ENCODE measurements around the gene KRT2.

The KRT2 gene

DNA sequence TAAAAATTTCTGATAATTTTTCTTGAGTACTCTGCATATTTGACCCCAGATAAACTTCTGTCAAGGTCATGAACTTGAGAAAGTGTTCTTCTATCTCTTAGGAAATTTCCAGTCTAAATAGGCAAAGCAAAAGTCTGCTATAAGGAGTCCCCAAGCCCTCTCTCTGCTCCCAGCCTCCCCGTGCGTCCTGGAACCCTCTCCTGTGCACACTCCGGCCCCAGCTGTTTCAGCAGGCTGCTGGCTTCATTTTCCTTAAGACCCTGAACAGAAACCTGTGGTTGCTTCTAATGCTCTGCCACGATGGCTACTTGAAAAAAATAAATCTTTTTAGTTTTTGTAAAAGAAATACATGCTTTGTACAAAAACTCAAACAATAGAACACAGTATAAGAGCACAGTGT is 14.7 kb downstream of the KRT2 start:
- DNase-seq (ENCODE audit: low read depth) = no peak

- DNase-seq (ENCODE audit: low read depth) = no peak
Measured at GRCh38 chr12:52636592-52637258, 15.3 kb downstream of the KRT2 start.

DNA sequence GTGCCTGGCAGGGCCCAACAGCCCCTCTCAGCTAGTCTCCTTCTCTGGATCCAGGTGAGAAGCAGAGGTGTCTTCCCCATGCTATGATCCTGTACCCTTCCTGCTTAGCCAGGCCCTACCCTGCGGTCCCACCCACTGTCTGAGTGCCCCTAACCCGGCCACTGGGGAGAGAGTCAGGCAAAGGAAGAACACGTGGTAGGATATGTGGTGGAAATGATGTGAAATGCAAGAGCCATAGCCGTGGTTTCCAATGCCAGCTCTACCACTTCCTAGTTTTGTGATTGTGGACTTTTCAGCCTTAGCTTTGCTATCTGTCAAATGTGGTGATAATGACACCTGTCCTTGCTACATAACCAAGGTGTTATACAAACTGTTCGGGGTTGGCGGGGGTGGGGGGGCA is 15.8 kb downstream of the KRT2 start:
- no peak for DNase-seq (ENCODE audit: low read depth)

GRCh38 chr12:52634266-52635056 is 17.6 kb downstream of the KRT2 start:
- no peak for DNase-seq (ENCODE audit: low read depth)

DNA sequence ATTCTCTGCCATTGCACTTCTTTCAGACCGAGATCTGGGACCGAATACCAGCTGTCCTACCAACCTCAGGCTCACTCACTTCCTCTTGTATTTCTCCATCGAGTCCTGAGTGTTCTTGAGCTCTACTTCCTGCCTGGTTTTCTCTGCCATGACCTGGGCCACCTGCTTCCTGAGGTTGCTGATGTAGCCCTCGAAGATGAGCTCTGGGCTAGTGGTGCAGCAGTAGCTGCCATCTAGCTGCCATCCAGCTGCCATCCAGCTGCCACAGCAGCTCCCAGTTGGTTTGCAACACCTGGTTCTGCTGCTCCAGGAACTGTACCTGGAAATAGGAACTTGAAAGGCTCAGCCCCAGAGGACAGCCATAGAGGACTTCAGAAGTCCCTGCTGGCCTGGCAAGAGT is 18.6 kb downstream of the KRT2 start:
- DNase-seq (ENCODE audit: low read depth) = no peak

DNA sequence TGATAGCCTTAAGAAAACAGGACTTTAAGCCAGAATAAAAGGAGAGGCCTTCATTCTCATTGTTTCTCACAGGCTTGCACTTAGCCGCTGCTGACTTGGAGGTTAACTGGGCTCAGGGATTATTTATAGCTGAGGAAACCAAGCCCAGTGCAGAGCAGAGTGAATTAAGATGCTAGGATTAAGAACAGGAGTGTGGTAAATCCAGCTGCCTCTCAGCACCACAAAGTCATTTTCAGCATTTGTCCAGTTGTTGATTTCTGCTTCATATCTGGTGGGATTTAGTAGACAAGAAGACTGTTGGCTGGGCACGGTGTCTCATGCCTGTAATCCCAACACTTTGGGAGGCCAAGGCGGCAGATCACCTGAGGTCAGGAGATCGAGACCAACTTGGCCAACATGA is 19.4 kb downstream of the KRT2 start:
- no peak for DNase-seq (ENCODE audit: low read depth)

DNA sequence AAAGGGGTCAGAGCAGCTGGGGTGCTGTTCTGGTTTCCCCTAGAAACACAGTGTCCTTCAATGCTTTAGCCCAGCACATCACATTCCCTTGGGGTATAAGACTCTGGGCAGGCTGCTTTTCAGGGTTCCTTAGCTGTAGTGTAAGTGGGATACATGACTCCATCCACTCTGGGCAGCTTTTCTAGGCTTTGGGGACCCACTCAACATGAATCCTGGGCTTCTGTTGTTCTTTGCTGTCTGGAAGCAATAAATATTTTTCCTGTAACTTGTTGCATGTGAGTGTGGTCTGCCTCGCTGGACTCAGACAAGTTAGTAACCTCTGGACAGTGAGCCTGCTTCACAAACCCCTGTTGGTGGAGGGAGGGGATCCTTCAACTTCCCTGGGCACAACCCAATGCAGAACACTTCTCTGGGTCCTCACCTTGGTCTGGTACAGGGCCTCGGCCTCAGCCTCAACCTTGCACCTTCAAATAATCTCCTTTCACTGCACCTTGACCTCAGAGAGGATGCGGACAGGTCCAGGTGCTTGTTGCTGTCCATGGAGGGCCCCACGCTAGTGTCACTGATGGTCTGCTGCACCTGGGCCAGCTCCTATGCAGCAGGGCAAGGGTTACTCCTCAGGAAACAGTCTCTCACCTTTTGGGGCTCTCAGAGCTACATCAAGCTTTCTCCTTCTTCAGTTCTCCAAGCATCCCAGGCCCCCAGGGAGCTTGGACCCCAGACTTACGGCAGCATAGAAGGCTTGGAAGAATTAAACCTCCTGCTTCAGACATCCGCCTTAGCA is 20.1 kb downstream of the KRT2 start:
- DNase-seq (ENCODE audit: low read depth) = no peak

GRCh38 chr12:52631264-52631663 is 20.7 kb downstream of the KRT2 start:
- no peak for DNase-seq (ENCODE audit: low read depth)

- no peak for DNase-seq (ENCODE audit: low read depth)
Measured at GRCh38 chr12:52630599-52631200, 21.3 kb downstream of the KRT2 start.

- DNase-seq (ENCODE audit: low read depth) = no peak
Measured at GRCh38 chr12:52630008-52630500, 22.0 kb downstream of the KRT2 start.

GRCh38 chr12:52629281-52630007 is 22.6 kb downstream of the KRT2 start:
- DNase-seq (ENCODE audit: low read depth) = no peak

GRCh38 chr12:52628841-52629240 is 23.2 kb downstream of the KRT2 start:
- no peak for DNase-seq (ENCODE audit: low read depth)

GRCh38 chr12:52628111-52628507 is 23.9 kb downstream of the KRT2 start:
- no peak for DNase-seq (ENCODE audit: low read depth)

GRCh38 chr12:52627395-52628110 is 24.5 kb downstream of the KRT2 start:
- DNase-seq (ENCODE audit: low read depth) = no peak

DNA sequence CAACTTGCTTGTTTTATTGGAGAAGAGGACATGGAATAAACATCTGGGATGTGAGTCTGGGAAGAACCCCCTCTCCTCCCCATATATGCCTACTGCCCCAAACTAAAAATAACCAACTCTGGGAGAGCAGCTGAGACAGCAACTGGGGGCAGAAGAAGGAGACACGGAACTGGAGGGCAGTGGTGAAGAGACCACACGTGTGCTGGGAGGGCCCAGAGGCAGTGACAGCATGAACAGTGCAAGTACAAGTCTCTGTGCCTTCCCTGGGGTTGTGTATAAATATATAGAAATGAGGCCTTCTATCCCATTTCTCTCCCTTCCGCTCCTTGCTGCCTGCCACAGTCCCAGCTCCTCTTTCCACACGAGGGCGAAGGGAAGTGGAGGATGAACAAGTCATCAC is 29.7 kb downstream of the KRT2 start:
- DNase-seq (ENCODE audit: low read depth) = no peak

GRCh38 chr12:52618866-52619265 is 33.1 kb downstream of the KRT2 start:
- no peak for DNase-seq (ENCODE audit: low read depth)

DNA sequence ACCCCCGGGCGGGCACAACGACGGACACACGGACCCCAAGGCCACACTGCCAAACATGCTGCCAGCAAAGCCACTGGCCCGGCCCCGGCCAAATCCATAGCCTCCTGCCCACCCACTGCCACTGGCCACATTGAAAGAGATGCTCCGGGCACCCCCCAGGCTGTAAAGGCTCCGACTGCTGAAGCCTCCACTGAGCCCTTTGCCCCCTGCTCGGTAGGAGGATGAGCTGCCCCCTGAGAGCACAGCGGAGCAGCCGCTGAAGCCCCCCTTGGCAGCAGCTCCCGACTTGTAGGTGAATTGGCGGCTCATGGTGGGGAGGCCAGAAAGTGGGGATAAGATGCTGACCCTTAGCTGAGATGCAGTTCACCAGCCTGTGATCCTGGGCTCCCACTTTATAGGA is 33.8 kb downstream of the KRT2 start, which contains the start of gene KRT73:
Gene KRT73, minus strand, starts transcription at position 344 of the 400 bp plus-strand sequence. Its CDS starts 35 bp downstream, at position 309.
- DNase-seq (ENCODE audit: low read depth) = no peak

- DNase-seq (ENCODE audit: low read depth) = no peak
Measured at GRCh38 chr12:52617403-52617785, 34.6 kb downstream of the KRT2 start.

DNA sequence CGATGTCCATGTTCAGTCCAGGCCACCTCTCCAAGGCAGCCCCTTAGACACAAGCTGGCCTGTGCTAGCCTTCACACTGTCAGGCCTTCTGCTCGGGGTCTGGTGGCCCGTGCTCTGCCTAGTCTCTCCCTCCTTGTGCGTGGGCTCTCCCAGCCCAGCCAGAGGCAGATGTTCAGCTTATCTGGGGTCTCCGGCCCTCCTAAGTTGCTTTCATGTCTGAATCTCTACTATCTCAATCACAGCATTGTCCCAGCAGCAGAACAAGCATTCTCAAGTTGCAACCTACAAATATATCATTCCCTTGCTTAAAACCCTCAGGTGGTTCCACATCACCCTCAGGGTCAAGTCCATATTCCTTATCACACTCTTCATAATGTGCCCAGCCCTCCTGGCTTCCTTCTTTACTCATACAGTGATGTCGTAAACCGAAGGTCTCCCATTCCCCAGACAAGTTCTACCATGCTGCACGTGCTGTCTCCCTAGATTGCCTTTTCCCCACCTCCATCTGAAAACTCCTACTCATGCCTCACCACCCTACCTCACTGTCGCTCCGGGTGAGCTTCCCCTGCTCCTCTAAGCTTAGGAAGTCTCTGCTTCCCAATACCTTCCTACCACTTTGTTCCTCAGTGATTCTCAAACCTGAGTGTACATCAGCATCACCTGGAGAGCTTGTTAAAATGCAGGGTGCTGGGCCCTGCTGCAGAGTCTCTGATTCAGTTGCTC is 35.2 kb downstream of the KRT2 start:
- DNase-seq (ENCODE audit: low read depth) = no peak

- no peak for DNase-seq (ENCODE audit: low read depth)
Measured at GRCh38 chr12:52615912-52616311, 36.1 kb downstream of the KRT2 start.
